ENCODE measurements around the gene DGCR2. TPM values are rescaled to one million over a fixed set of nuclear protein-coding genes. Genes with fewer than 3 reads are reported as not detected.

DGCR2 gene
- total and polyA plus RNA-seq, 2 of the 4 experiments (the other 2 are of a cell fraction) = 17.2 to 35.4 TPM

- POLR2A ChIA-PET (ENCODE audit: unreplicated experiment) = no interaction called here
- Histone ChIP-seq H3K4me1 (ENCODE audit: control insufficient read depth, insufficient read depth, low read length) (peaks cover 6% of the 10 kb centered on the region), H3K79me1 (ENCODE audit: low read depth in 1 of 2, low read length in 2 of 2) (peaks cover 37 to 80% of the 10 kb centered on the region in 2 experiments), H4K5ac (ENCODE audit: low read depth, low read length) (no peak overlapping the region), H2BK120ac (ENCODE audit: low read depth, low read length) (no peak overlapping the region), H2BK20ac (ENCODE audit: low read depth, low read length) (no peak overlapping the region), H3K56ac (ENCODE audit: extremely low read depth, insufficient read depth, low read length) (no peak overlapping the region), H2AFZ (replicated peaks; ENCODE audit: low read length, poor library complexity) (no peak overlapping the region), H2BK15ac (ENCODE audit: low read depth, low read length) (no peak overlapping the region), H4K91ac (ENCODE audit: insufficient read depth, low read depth, low read length) (no peak overlapping the region), H4K20me1 (ENCODE audit: insufficient read depth, low read length) (peaks cover 85% of the 10 kb centered on the region), H3K36me3 (ENCODE audit: control insufficient read depth, insufficient read depth, low read length) (peaks cover 6% of the 10 kb centered on the region; the same call in 1 of the 2 replicates), H3K27ac (ENCODE audit: insufficient read depth, low read length) (no peak overlapping the region), H3K27me3 (ENCODE audit: control insufficient read depth, insufficient read depth, low read length) (no peaks in the 10 kb centered on the region), H3K9me1 (ENCODE audit: insufficient read depth, low read length) (peaks cover 37% of the 10 kb centered on the region), H2AK9ac (replicated peaks; ENCODE audit: low read depth, low read length, poor library complexity) (no peak overlapping the region), H3K9me3 (ENCODE audit: control insufficient read depth, insufficient read depth, low read length) (no peaks in the 10 kb centered on the region), H3K23ac (ENCODE audit: low read depth, low read length) (no peak overlapping the region), H2AK5ac (ENCODE audit: low read depth, low read length) (no peak overlapping the region), H3K4me3 (ENCODE audit: insufficient read depth, low read depth, low read length) (no peak overlapping the region), H4K8ac (ENCODE audit: low read depth in 2 of 2, low read length in 2 of 2) (no peak overlapping the region), H3K4ac (ENCODE audit: low read depth, low read length) (no peak overlapping the region), H3K9ac (ENCODE audit: low read depth, low read length) (no peak overlapping the region), H3K18ac (ENCODE audit: low read depth, low read length) (no peak overlapping the region), H2BK5ac (ENCODE audit: low read depth, low read length, poor library complexity, severe bottlenecking) (no peak overlapping the region), H3K14ac (replicated peaks; ENCODE audit: low read depth, low read length) (no peak overlapping the region), H3K4me2 (ENCODE audit: low read depth, low read length) (no peak overlapping the region)
- no peak for ATAC-seq (ENCODE audit: low read depth)
- no CpG with 5 or more reads among the region's 5 CpGs for WGBS, 2 experiments (ENCODE audit: extremely low coverage in 2 of 2, insufficient read length in 1 of 2)
- intact Hi-C loops (cut with micrococcal nuclease) = no loop called here
- dilution Hi-C loops (cut with HindIII; ENCODE audit: low sequenced_read_pairs, unreplicated experiment) = no loop called here
- CTCF ChIA-PET = no interaction called here
- BruUV-seq (replicated peaks) = no TSS peak
- TF ChIP-seq RFX5 (IDR thresholded peaks at IDR 0.05; ENCODE audit: low read depth, low read length) (no peak), RAD21 (IDR thresholded peaks at IDR 0.05; ENCODE audit: low read length) (no peak), MAZ (IDR thresholded peaks at IDR 0.05; ENCODE audit: borderline replicate concordance, low read depth, low read length) (no peak), BHLHE40 (IDR thresholded peaks at IDR 0.05; ENCODE audit: low read depth, low read length) (no peak), SMC3 (IDR thresholded peaks at IDR 0.05; ENCODE audit: low read depth, low read length) (no peak), NFE2L2 (IDR thresholded peaks at IDR 0.05; ENCODE audit: low read depth, low read length) (no peak), CEBPB (IDR thresholded peaks at IDR 0.05; ENCODE audit: low read depth, low read length) (no peak), CHD1 (IDR thresholded peaks at IDR 0.05; ENCODE audit: low read depth, low read length) (no peak), ELK1 (IDR thresholded peaks at IDR 0.05; ENCODE audit: borderline replicate concordance, low read depth, low read length) (no peak), POLR2A (IDR thresholded peaks at IDR 0.05; ENCODE audit: low read depth, low read length) (no peak), FOS (IDR thresholded peaks at IDR 0.05; ENCODE audit: low read depth, low read length) (no peak), USF2 (IDR thresholded peaks at IDR 0.05; ENCODE audit: low read depth, low read length) (no peak)
- in situ Hi-C loops (cut with MboI; ENCODE audit: low sequenced_read_pairs) = no loop called here
- no peak for DNase-seq
Measured at GRCh38 chr22:19113429-19113828, 8.8 kb downstream of the DGCR2 start.

Data from IMR-90 (cell line).